ENCODE results near the gene TTLL7. TPM values are rescaled to one million over a fixed set of nuclear protein-coding genes. Genes with fewer than 3 reads are reported as not detected.
A peak's percentile ranks its signal among the peaks of the same experiment; 100 is the strongest.
"Not testable (repeated sequence)": the region's sequence is repeated elsewhere in the genome, so short reads cannot be mapped to it uniquely, and the experiment has no call there.

The TTLL7 gene
- total RNA-seq, 2 donors from 2014 or later, result 2.8 to 10.3 TPM

DNA sequence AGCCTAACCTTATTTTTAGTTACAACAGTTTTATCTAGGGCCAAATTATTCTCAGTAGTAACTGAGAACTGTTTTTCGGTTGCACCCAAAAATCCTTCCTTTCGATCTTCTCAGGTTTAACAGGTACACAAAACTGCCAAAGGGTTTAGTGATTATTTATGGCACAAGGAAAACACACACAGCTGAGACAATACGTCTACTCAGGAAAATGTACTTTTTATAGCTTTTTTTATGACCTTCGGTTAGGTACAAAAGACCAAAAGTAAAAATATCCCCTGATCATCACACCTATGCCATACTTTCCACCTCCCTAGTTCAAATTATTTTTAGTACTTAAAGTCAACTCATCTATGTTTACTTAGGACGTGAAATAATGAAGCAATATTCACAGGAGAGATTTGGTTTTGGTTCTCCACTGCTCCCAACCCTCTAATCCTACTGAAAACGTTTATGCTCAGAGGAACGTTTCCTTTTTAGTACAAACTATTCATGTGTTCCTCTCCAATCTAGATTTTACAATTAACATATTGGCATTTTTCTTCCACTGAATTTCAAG, 48.7 kb downstream of the TTLL7 start:
- ATAC-seq (peak; percentile 90), DNase-seq (no peak)
- intact Hi-C loops (cut with DNase I, micrococcal nuclease), result no loop called here

DNA sequence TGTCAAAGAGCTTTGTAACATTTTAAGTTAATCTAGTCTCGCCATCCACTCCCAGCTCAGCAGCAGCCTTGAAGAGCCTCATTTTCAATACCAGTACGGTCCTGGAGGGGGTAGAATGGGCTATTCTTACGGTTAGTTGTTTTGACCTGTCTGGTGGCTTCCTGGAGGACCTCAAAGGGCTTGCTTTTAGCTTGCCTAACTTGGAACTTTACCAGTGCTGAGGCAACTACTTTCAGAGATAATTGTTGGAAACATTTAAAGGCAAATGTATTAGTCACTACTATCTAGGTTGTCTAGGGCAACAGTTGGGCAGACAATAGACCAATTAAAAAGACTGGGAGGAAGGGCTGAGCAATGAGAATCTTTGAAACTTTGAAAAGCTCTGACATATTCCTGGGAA, 56.0 kb downstream of the TTLL7 start:
- intact Hi-C loops (cut with DNase I, micrococcal nuclease), result no loop called here
- ATAC-seq (no peak), DNase-seq (no peak)

DNA sequence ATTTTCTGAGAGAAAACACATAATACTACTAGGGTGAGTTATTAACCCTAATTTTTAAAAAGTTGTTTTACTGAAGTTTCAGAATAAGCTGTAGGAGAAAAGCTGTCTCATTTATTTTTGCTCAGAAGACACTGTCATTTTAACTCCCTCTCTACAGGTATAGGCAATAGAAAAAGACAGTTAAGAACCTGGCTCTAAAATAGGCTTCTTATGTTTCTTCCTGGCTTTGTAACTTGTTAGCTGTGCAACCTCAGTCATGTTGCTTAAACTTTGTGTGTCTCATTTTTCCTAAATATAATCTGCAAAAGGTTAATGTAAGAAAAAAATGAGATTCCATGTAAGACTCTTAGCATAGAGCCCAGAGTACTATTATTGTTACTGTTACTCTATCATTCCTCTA, 64.4 kb downstream of the TTLL7 start:
- intact Hi-C loops (cut with DNase I, micrococcal nuclease), result loop anchor here in 1 of 2 donors (5.0 kb wide), 1 partner anchor 188 kb away; no protein-coding TSS in a partner anchor
- no peak for ATAC-seq
- DNase-seq, result no peak

DNA sequence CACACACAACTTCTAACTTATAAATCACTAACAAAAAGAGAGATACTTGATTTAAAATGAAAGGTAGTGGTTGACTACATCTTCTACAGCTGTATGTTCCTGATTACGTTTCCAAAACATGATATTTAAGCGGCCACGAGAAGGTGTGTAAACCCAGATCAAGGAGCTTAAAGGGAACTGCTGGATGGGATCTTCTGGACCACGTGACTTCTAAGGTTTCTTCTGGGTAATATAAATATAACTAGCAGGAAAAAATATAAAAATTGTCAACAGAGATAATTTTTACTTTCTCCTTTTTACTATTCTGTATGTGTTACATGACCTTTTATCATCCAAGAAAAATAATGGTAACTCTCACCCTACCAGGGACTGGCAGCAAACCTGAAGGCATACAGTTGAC, 66.2 kb downstream of the TTLL7 start:
- intact Hi-C loops (cut with DNase I, micrococcal nuclease), result loop anchor here in 1 of 2 donors (5.0 kb wide), 1 partner anchor 190 kb away; no protein-coding TSS in a partner anchor
- DNase-seq (no peak), ATAC-seq (no peak)

DNA sequence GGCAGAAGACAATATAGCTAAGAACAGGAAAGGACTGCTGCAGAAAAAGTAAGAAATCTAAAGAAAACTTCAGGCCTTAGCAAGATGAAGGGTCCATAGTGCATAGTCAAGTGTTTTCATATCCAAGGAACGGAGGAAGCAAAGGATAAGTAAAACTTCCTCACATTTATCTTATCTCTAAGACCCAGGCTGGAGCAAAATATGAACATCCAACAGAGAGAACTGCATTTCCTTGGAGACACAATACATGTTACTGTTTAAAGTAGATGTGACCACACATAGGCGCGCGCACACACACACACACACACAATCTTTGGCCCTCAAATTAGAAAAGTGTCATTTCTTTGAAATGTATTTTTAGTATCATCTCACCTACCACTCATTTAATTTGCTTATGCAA, 66.7 kb downstream of the TTLL7 start:
- intact Hi-C loops (cut with DNase I, micrococcal nuclease), result loop anchor here in 1 of 2 donors (5.0 kb wide), 1 partner anchor 190 kb away; no protein-coding TSS in a partner anchor
- ATAC-seq (no peak), DNase-seq (no peak)

DNA sequence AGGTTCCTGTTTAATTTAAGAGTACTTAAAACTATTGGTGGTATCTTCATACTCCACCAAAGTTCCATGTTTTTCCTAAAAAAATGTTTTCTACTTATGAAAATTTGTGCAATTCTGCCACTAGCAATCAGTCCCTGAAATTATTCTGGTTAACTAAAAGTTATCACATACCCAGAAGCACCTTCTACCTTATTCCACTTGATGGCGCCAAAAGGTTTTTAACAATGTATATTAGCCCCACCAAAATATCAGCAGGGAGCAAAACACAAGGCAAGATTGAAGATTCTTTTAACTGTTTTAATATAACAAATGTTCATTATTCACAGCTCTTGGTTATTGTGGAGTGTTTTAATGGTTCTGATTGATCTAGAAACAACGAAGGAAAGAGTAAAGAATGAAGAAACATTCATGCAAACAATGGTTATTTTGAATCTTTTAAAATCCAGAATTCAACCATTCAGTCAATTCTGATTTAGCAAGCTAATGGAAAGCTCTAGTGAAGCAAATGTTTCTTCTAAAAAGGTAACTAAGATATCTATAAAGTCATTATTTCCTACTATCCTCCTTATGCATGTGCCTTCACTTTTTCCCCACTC, 67.2 kb downstream of the TTLL7 start:
- intact Hi-C loops (cut with DNase I, micrococcal nuclease), result loop anchor here in 1 of 2 donors (5.0 kb wide), 1 partner anchor 191 kb away; no protein-coding TSS in a partner anchor
- ATAC-seq (peak; percentile 66), DNase-seq (no peak)

DNA sequence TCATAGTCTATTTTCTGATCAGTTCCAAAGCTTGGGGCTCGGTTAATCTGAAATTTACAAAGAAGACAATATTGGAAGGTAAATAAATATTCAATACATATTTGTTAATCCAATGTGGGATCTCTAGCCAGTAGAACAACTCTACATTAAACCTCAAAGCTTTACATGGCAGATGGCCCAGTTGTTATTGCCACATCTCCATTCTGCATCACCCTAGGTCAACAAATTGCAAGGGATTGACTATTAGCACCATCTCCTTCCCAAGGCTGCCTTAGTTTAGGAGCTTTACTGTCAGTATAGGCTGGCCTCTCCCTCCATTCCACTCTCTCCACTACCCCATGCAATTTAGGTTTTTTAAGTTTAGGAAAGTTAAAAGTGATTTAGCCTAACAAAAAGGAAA, 69.7 kb downstream of the TTLL7 start:
- intact Hi-C loops (cut with DNase I, micrococcal nuclease), result loop anchor here in 1 of 2 donors (5.0 kb wide), 1 partner anchor 503 kb away; no protein-coding TSS in a partner anchor

DNA sequence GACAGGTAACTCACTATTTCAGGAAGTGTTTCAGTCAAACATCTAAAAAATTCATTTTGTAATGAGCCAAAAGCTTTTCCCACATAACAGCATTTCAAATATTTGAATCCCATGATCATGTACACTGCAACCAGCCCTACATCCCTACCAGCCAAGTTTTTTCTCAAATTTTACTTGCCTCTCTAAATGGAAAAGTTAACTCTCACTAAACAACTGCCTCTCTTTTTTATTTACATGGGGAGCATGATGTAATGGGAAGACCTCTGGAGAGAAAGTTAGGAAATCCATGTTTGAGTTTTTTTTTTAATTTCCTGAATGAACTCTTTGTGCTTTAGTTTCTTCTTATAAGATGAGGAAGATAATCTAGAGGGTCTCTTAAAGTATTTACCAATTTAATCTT, 70.5 kb downstream of the TTLL7 start:
- intact Hi-C loops (cut with DNase I, micrococcal nuclease), result loop anchor here in 1 of 2 donors (5.0 kb wide), 1 partner anchor 504 kb away; no protein-coding TSS in a partner anchor
- DNase-seq (no peak), ATAC-seq (no peak)

More for the DNA sequence above, 69.7 kb downstream of the TTLL7 start:
- ATAC-seq (no peak), DNase-seq (no peak)

DNA sequence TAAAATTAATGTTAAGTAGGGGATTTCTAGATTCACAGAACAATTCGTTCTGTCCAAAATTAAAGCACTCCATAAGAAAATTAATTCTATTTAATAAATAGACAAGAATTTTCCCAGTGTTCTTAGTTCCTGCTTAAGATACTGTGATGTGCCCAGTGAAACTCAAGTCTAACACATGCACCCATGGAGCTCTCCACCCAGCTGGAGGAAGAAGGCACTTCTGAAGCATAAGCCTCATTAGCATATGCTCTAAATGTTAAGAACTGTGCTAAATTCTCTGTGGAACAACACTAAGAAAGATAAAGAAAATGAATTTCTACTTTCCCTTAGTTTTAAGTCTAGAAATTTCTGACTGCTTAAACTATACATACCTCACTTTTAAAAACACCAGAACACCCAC, 71.2 kb downstream of the TTLL7 start:
- intact Hi-C loops (cut with DNase I, micrococcal nuclease), result loop anchor here in 1 of 2 donors (5.0 kb wide), 1 partner anchor 505 kb away; no protein-coding TSS in a partner anchor
- no peak for DNase-seq
- ATAC-seq, result no peak

DNA sequence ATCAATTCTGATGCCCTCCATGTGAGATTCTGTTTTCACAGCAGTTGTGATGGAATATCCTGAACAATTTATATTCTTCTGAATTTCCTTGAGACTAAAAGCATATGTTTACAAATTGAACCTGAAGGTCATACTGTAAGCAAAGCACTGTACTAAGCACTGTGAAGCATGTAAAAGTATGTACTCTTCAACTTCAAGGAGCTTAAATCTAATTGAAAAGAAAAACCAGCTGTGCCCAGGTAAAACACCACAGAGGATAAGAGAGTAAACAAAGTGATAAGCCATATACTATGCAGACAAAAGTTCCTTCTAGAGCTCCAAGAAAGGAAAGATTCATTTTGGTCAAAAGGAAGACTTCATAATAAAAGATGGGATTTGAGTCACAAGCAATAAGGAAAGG, 71.9 kb downstream of the TTLL7 start:
- DNase-seq (no peak), ATAC-seq (no peak)
- intact Hi-C loops (cut with DNase I, micrococcal nuclease), result loop anchor here in 1 of 2 donors (5.0 kb wide), 1 partner anchor 505 kb away; no protein-coding TSS in a partner anchor

DNA sequence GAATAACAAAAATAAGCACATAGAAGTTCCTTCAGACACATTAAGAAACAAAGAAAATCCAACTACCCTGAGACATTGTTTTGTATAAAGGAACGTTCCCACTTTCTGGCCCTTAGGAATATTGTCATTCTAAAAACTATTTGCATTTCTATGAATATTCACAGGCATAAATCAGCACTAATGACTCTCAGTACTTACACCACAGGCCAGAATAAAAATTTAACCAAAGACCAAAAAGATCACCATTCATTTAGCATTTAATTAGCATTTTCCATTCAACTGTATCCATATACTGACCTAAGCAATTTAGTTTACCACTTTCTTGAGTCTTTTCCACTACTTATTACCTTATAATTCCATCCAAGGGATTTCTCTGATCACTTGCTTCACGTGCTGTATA, 75.4 kb downstream of the TTLL7 start:
- DNase-seq (no peak), ATAC-seq (no peak)
- intact Hi-C loops (cut with DNase I, micrococcal nuclease), result no loop called here

DNA sequence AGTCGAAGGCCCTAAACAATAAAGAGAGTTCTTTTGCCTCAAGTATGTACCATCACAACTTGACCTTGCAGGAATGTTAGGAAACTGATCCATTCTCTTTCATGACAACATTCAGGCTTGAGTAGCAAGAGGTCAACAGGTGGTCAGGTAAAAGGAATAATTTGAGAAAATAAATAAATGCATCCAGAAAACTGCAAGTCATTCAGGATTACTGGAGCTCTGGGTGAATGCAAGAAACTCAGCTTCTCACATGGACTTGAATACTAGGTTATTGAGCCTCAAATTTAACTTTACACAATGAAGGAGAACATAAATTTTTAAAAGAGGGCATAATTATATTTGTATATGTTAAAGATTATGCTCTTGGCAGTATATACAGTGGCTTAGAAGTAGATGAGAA, 76.5 kb downstream of the TTLL7 start:
- intact Hi-C loops (cut with DNase I, micrococcal nuclease), result no loop called here
- DNase-seq, result no peak
- ATAC-seq, result no peak

DNA sequence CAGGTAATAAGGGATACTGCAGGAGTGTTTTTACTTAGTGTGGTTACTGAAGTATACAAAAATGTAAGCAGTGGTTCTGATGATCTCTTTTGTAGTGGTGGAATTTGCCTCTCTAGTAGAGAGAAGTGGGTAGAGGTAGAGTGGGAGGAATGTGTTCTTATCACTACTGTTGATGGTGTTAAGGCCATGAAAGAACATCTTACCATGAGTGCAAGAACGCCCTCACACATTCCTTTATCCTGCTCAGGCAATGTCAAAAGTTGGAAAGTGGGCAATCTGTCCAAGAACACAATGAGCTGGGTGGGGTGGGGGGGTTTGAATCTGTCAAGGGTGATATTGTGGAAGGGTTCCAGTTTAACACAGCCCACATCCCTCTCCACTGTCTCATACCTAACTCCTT, 78.6 kb downstream of the TTLL7 start:
- intact Hi-C loops (cut with DNase I, micrococcal nuclease), result no loop called here
- ATAC-seq (no peak), DNase-seq (no peak)

DNA sequence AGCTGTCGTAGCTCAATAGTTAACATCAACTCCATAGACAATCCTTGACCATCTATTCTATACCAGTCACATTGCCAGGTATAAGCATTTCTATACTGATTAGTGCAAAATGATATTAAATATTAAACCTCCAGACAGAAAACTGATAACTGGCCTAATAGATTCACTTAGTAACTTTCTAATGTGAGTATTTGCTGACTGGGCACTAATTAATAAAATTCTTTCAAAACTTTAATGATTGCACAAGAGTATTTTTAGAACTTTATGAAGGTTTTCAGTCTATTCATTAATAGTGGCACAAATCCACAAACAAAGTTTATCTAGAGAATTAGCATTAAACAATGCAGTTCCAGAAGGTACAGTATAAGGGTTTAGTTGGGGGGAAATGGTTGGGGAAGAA, 79.1 kb downstream of the TTLL7 start:
- intact Hi-C loops (cut with DNase I, micrococcal nuclease), result no loop called here
- DNase-seq (no peak), ATAC-seq (no peak)

DNA sequence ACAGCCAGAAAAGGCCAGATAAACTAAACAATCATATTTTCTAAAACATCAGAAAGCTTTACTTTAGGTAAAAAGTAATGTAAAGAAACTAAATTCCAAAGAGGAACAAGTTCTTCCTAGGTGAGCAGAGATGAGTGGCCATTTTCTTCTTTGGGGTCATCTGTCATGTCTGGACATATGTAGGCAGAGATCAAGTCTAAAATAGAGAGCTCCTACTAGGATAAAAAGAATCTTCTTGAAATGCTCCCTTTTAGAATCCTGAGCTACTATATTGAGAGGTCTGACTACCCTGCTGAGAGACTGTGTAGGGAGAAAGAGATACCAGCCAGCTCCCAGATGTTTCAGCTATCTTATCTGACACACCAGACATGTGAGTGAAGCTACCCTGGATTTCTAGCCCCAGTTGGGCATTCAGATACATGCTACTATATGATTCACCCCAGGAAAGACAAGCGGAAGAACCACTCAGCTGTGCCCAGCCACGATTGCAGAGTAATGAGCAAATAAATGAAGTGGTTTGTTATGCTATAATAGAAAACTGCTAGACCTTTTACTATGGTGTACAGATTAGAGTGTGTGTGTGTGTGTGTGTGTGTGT, 80.1 kb downstream of the TTLL7 start:
- ATAC-seq (no peak), DNase-seq (no peak)
- intact Hi-C loops (cut with DNase I, micrococcal nuclease), result no loop called here

DNA sequence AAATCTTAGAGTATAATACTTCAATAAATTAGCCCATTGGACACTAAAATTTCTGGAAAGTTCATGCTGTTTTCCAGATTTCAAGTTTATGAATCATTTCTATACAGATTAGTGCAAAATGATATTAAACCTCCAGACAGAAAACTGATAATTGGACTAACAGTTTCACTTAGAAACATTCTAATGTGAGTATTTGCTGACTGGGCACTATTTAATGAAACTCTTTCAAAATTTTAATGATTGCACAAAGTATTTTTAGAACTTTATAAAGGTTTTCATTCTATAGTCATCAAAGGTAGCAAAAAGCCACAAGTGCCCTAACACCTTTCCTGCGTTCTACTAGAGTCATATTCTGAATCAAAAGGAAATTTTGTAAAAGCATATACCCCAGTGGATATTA, 81.0 kb downstream of the TTLL7 start:
- intact Hi-C loops (cut with DNase I, micrococcal nuclease), result no loop called here
- DNase-seq, result no peak
- no peak for ATAC-seq

DNA sequence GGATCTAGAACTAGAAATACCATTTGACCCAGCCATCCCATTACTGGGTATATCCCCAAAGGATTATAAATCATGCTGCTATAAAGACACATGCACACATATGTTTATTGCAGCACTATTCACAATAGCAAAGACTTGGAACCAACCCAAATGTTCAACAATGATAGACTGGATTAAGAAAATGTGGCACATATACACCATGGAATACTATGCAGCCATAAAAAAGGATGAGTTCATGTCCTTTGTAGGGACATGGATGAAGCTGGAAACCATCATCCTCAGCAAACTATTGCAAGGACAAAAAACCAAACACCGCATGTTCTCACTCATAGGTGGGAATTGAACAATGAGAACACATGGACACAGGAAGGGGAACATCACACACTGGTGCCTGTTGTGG, 82.8 kb downstream of the TTLL7 start:
- DNase-seq; ATAC-seq; intact Hi-C loops (cut with DNase I, micrococcal nuclease): not testable (repeated sequence)

DNA sequence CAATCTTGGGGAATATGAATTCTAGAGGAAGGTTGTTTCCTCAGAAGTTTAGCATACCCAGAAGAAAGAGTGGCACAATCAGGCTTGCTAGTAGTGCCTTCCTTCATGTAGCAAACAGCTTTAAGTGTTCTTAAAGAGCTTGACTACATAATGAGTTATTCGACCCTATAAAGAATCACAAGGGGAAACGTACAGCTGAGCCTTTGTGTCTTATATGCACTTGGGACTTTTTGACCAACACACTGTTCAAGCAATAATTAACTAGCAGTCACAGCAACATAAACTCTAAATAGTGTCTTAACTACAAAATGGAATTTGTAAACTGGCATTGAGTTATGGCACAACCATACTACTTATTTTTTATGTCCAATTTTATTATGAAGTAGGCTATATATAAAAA, 86.1 kb downstream of the TTLL7 start:
- no peak for DNase-seq
- intact Hi-C loops (cut with DNase I, micrococcal nuclease), result no loop called here
- ATAC-seq, result no peak

DNA sequence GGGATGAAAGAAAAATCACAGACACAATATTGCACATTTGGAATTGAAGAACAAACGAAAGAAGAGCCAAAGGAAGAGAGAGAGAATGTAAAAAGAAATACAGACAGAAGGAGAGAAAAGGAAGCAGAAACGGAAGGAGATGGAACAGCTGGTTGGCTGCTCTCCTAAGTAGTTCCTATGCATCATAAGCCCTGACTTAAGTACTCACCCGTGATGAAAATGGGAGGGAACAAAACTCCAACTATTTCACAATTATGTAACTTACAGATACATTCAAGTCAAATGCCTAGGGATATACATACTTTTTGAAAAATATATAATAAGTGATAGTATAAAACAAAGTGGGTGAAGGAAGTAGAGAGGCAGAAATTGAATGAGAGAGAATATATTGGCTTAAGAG, 88.5 kb downstream of the TTLL7 start:
- intact Hi-C loops (cut with DNase I, micrococcal nuclease), result no loop called here
- DNase-seq, result no peak
- ATAC-seq, result no peak

DNA sequence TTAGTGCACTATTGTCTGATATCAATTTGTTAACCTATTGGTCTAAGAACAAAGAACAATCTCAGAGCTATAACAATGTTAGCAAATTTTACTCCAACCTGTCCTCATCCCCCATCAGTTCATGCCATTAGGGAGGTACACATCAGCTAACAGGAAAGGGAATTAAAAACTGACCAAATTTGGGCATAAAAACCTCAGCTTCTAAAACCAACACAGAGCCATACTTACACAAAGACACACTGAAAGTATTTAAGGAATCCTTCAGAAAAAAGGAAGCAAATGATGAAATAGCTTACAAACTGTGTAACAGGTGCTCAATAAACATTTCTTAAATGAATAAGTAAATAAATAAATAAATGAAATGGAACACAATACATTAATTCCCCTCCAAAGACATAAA, 89.2 kb downstream of the TTLL7 start:
- DNase-seq (no peak), ATAC-seq (no peak)
- intact Hi-C loops (cut with DNase I, micrococcal nuclease), result no loop called here
